ENCODE data around the gene POLR3E.

The POLR3E gene

GRCh38 chr16:22313876-22314470, 16.8 kb downstream of the POLR3E start:
- in situ Hi-C loops (cut with HindIII; ENCODE audit: low pct_ligation_motif_present, low pct_unique_long_range_greater_than_20kb, low sequenced_read_pairs), result no loop called here
- no peak for DNase-seq

DNA sequence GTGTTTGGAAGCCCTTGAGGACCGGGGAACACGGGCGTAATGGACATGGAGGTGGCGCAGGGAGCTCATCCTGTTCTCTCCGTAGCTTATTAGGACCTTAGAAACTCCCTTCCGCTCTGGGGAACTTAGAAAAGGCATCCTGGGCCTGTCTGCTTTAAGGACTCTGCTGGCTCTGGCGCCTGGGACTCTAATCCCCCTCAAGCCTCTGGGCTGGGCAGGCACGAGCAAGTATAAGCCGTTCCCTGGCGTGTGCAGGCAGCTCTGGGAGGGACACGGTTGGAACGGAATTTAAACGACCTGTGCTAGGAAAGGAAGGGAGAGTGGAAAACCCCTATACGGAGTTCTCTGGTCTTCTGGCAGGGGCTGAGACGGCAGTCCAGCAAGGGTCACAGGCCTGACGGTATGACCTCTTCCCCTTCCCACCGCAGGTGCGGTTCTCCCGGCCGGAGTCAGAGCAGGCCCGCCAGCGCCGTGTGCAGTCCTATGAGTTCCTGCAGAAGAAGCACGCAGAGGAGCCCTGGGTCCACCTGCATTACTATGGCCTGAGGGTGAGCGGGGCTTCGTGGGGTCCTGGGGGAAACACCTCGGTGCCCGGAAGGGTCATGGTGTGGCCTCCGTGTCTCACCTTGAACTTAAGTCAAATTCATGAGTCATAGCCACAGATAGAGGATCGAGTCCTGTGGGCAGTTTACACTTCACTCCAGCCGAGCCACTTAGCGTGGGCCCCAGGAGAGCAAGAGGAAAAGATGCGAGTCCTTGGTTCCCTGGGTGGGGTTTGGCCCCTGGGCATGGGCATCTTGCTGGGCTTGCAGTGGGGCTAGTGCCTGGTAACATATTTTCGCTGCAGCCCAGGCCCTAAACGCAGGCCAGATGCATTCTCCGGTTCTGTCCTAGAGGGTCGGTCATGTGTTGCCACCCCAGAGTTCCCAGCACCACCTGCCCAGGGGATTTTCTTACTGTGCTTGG, 17.7 kb downstream of the POLR3E start:
- in situ Hi-C loops (cut with HindIII; ENCODE audit: low pct_ligation_motif_present, low pct_unique_long_range_greater_than_20kb, low sequenced_read_pairs), result no loop called here
- DNase-seq, result no peak

- DNase-seq, result no peak
- in situ Hi-C loops (cut with HindIII; ENCODE audit: low pct_ligation_motif_present, low pct_unique_long_range_greater_than_20kb, low sequenced_read_pairs), result no loop called here
Measured at GRCh38 chr16:22315979-22316378, 18.8 kb downstream of the POLR3E start.

GRCh38 chr16:22316411-22316811, 19.2 kb downstream of the POLR3E start:
- in situ Hi-C loops (cut with HindIII; ENCODE audit: low pct_ligation_motif_present, low pct_unique_long_range_greater_than_20kb, low sequenced_read_pairs), result no loop called here
- no peak for DNase-seq

DNA sequence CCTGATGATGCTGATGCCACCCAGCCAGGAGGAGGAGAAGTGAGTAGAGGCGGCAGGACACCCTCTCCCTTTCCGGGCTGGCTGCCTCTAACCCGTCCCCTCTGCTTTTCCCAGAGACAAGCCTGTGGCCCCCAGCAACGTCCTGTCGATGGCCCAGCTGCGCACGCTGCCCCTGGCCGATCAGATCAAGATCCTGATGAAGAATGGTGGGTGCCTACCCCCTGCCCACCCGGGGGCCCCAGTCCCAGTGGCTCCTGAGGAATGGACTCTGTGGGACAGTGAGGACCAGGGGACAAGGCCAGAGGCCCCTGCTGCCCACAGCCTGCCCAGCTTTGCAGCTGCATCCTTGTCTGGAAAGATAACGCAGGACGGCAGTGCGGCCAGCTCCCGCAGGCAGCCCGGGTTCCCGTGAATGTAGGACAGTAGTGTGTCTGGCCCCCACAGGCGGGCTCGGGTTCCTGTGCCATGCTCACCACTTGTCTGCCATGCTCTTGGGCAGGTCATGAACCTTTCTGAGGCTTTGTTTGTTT, 19.9 kb downstream of the POLR3E start:
- in situ Hi-C loops (cut with HindIII; ENCODE audit: low pct_ligation_motif_present, low pct_unique_long_range_greater_than_20kb, low sequenced_read_pairs), result no loop called here
- DNase-seq, result no peak

GRCh38 chr16:22317625-22318024, 20.4 kb downstream of the POLR3E start:
- DNase-seq, result no peak
- in situ Hi-C loops (cut with HindIII; ENCODE audit: low pct_ligation_motif_present, low pct_unique_long_range_greater_than_20kb, low sequenced_read_pairs), result no loop called here

DNA sequence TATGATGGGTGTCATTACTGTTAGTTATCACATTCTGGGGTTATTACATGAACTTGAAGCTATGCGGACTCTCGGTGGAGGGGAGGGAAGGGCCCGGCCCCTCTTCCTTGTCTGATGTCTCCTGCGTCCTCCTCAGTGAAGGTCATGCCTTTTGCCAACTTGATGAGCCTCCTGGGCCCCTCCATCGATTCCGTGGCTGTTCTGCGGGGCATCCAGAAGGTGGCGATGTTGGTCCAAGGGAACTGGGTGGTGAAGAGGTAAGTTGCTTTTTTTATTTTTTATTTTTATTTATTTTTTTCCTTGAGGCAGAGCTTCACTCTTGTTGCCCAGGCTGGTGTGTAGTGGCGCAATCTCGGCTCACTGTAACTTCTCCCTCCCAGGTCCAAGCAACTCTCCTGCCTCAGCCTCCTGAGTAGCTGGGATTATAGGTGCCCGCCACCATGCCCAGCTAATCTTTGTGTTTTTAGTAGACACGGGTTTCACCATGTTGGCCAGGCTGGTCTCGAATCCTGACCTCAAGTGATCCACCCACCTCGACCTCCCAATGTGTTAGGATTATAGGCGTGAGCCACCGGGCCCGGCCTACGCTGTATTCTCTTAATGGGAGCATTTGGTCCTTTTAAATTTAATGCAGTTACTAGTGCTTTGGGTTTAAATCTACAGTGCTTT, 21.6 kb downstream of the POLR3E start:
- in situ Hi-C loops (cut with HindIII; ENCODE audit: low pct_ligation_motif_present, low pct_unique_long_range_greater_than_20kb, low sequenced_read_pairs), result no loop called here

DNA sequence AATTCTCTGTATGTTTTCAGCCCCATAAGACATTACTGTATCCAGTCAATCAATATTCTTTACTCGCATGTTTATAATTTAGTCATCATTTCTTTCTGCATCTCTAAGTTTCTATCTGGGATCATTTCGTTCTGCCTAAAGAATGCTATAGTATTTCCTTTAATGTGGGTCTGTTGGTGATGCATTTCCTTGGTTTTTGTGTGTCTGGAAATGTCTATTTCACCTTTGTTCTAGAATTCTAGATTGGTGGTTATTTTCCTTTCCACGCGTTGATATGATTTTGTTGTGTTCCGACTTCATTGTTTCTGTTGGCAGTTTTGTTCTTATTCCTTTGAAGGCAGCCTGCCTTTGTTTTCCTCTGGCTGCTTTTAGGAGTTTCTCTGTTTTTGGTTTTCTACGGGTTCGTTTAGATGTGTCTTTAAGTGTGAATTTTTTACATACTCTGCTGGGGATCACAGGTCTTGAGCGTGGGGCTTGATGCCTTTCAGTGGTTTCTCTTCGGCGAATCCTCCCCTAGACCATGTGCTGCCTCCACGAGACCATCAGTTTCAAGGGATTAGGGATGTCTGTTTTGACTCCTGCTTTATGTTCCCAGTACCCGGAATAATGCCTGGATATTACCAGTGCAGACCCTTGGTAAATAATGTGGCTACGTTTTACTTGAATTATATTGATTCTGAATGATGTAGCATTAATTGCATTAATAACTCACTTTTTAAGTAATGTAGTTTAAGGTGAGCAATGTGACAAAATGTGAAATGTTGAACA, 23.5 kb downstream of the POLR3E start:
- in situ Hi-C loops (cut with HindIII; ENCODE audit: low pct_ligation_motif_present, low pct_unique_long_range_greater_than_20kb, low sequenced_read_pairs), result no loop called here
- no peak for DNase-seq

More for the DNA sequence above, 21.6 kb downstream of the POLR3E start:
- peak; percentile 68 for DNase-seq

- peak; percentile 83 for DNase-seq
- in situ Hi-C loops (cut with HindIII; ENCODE audit: low pct_ligation_motif_present, low pct_unique_long_range_greater_than_20kb, low sequenced_read_pairs), result no loop called here
Measured at GRCh38 chr16:22321340-22322001, 24.3 kb downstream of the POLR3E start.

DNA sequence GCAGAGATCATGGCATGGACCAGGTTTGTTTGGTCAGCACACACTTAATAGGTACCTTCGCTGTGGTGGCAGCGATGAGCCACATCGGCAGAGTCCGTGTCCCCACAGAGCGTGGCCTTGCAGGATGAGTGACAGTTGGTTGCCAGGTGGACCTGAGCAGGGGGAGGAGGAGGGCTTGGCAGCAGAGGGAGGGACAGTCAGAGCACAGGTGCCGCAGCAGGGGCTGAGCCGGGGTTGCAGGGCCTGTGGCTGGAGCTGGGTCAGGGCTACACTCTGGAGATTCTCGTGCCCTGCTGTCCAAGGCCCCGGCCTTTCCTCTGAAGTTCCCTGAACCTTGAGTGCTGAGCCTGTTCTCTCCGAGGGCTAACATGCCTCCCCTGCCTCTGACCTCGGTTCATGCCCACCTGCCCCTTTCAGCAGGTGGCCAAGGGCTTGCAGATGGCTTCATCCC, 24.8 kb downstream of the POLR3E start:
- in situ Hi-C loops (cut with HindIII; ENCODE audit: low pct_ligation_motif_present, low pct_unique_long_range_greater_than_20kb, low sequenced_read_pairs), result no loop called here
- no peak for DNase-seq

DNA sequence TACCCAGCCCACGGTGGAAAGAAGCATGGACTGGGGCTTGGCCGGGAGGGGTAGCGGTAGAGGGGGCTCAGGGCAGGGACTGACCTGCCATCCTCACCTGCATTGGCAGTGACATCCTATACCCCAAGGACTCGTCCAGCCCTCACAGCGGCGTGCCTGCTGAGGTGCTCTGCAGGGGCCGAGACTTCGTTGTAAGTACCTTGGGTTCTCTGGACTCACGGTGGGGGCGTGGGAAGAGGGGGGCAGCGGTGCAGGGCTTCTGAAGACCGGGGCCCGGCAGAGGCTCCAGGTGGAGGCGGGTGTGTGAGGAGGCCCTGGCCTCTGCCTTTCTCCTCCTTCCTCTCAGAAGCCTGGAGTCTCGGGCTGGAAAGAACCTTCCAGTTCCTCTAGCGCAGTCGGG, 25.5 kb downstream of the POLR3E start:
- DNase-seq, result no peak
- in situ Hi-C loops (cut with HindIII; ENCODE audit: low pct_ligation_motif_present, low pct_unique_long_range_greater_than_20kb, low sequenced_read_pairs), result no loop called here

DNA sequence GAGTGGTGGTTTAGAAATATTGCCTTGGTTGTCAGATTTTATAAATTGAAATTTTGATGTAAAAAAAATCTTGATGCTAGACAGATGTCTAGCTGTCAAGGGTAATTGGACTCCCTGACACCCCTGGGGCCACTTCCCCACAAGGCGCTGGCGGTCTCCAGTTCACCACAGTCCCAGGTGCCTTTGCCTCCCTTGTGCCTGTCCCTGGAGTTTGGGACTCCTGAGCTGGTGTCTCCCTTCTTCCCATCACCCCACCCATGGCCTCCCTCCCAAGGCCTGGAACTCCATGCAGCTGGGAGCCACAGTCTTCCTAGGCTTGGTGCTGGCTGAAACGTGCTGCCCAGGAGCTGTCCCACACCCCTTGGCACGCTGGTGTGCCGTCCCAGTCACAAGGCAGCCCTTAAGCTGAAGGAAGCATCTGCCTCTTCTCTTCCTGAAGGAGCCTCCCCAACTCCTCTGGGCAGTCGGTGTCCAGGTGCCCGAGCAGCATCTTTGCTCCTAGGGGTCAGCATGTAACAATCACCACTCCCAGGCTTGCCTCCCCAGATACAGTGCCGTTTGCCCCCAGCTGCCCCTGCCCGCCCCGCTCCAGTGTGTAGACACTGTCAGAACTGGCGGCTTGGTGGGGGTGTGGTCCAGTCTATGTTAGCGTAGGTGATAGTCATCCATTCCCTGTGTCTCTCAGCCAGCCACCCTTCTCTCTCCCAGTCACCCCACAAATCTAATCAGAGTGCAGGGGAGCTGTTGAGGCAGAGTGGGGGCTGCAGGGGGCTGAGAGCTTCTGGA, 26.2 kb downstream of the POLR3E start:
- in situ Hi-C loops (cut with HindIII; ENCODE audit: low pct_ligation_motif_present, low pct_unique_long_range_greater_than_20kb, low sequenced_read_pairs), result no loop called here
- no peak for DNase-seq

- in situ Hi-C loops (cut with HindIII; ENCODE audit: low pct_ligation_motif_present, low pct_unique_long_range_greater_than_20kb, low sequenced_read_pairs), result no loop called here
Measured at GRCh38 chr16:22323959-22324786, 27.0 kb downstream of the POLR3E start.

GRCh38 chr16:22324787-22325597, 27.8 kb downstream of the POLR3E start:
- in situ Hi-C loops (cut with HindIII; ENCODE audit: low pct_ligation_motif_present, low pct_unique_long_range_greater_than_20kb, low sequenced_read_pairs), result no loop called here
- DNase-seq, result no peak

More at GRCh38 chr16:22323959-22324786, 27.0 kb downstream of the POLR3E start:
- DNase-seq, result no peak

GRCh38 chr16:22325598-22326368, 28.6 kb downstream of the POLR3E start:
- in situ Hi-C loops (cut with HindIII; ENCODE audit: low pct_ligation_motif_present, low pct_unique_long_range_greater_than_20kb, low sequenced_read_pairs), result no loop called here
- DNase-seq, result no peak
